WTC11 (cell line): ENCODE measurements around the gene CCNB3. TPM values are rescaled to one million over a fixed set of nuclear protein-coding genes. Genes with fewer than 3 reads are reported as not detected.

Experiments
- ATAC-seq: fragments of 200-7000 bp; cut with Tn5 transposase; 2 replicates; pipeline ENCODE4 v1.10.0; 2021; ENCODE audit warnings: mild to moderate bottlenecking, moderate library complexity
- CTCF ChIA-PET: fragments of 300-600 bp; sonication (Branson Sonifier 250); formaldehyde crosslinking; loops from one replicate; lab custom pipeline; 2021; ENCODE audit warnings: antibody characterized with exemption; lab: Charles Lee
- POLR2A ChIA-PET: fragments of 350-600 bp; sonication (Branson Sonifier 250); formaldehyde crosslinking; loops from one replicate; lab custom pipeline; 2021; ENCODE audit warnings: antibody characterized with exemption; lab: Charles Lee
- DNase-seq: peaks from one replicate; pipeline ENCODE4 v3.0.0; 2021; ENCODE audit warnings: low spot score
- H3K27ac Mint-ChIP-seq: 2 replicates; pipeline ENCODE4 v1.8.0; 2021; ENCODE audit warnings: mixed read lengths
- H3K27me3 Mint-ChIP-seq: 2 replicates; pipeline ENCODE4 v1.8.0; 2021; ENCODE audit warnings: low read depth, mild to moderate bottlenecking, moderate library complexity, mixed read lengths
- H3K36me3 Mint-ChIP-seq: 2 replicates; pipeline ENCODE4 v1.8.0; 2021; ENCODE audit warnings: mixed read lengths
- H3K4me1 Mint-ChIP-seq: 2 replicates; pipeline ENCODE4 v1.8.0; 2022; ENCODE audit warnings: mixed read lengths
- H3K4me3 Mint-ChIP-seq: 2 replicates; pipeline ENCODE4 v1.8.0; 2021; ENCODE audit warnings: mild to moderate bottlenecking, moderate library complexity, mixed read lengths
- H3K9me3 Mint-ChIP-seq: 2 replicates; pipeline ENCODE4 v1.8.0; 2021; ENCODE audit warnings: mixed read lengths
- AFF4 ChIP-seq: sonication (generic); formaldehyde crosslinking; IDR thresholded peaks from 2 replicates; pipeline ENCODE4 v1.8.1; 2023; ENCODE audit warnings: mild to moderate bottlenecking, missing genetic modification reagents, borderline replicate concordance
- ELF4 ChIP-seq: sonication (generic); formaldehyde crosslinking; IDR thresholded peaks from 2 replicates; pipeline ENCODE4 v1.8.1; 2022; ENCODE audit warnings: low read depth, mild to moderate bottlenecking, moderate library complexity, missing genetic modification reagents
- ESRRA ChIP-seq: sonication (generic); formaldehyde crosslinking; IDR thresholded peaks from 2 replicates; pipeline ENCODE4 v1.8.1; 2022; ENCODE audit warnings: mild to moderate bottlenecking, missing genetic modification reagents, borderline replicate concordance
- ETV6 ChIP-seq: sonication (generic); formaldehyde crosslinking; IDR thresholded peaks from 2 replicates; pipeline ENCODE4 v1.8.1; 2022; ENCODE audit warnings: mild to moderate bottlenecking, missing genetic modification reagents
- FOXK1 ChIP-seq: sonication (generic); formaldehyde crosslinking; IDR thresholded peaks from 2 replicates; pipeline ENCODE4 v1.8.0; 2022; ENCODE audit warnings: mild to moderate bottlenecking, moderate library complexity, missing genetic modification reagents
- GTF2I ChIP-seq: fragments of 250-450 bp; sonication (Bioruptor Pico); conservative IDR thresholded peaks from 2 replicates; pipeline ENCODE4 v1.4.0; 2021; ENCODE audit warnings: mild to moderate bottlenecking
- JAZF1 ChIP-seq: fragments of 250-450 bp; sonication (Bioruptor Pico); IDR thresholded peaks from 2 replicates; pipeline ENCODE4 v1.9.0; 2021; ENCODE audit warnings: moderate library complexity, mild to moderate bottlenecking, inconsistent platforms
- MXD4 ChIP-seq: fragments of 250-450 bp; sonication (Bioruptor Pico); IDR thresholded peaks from 2 replicates; pipeline ENCODE4 v1.8.0; 2021; ENCODE audit warnings: mild to moderate bottlenecking, moderate library complexity, borderline replicate concordance
- NR1H2 ChIP-seq: sonication (generic); formaldehyde crosslinking; IDR thresholded peaks from 2 replicates; pipeline ENCODE4 v1.9.0; 2021; ENCODE audit warnings: mild to moderate bottlenecking, moderate library complexity, missing genetic modification reagents
- PRDM15 ChIP-seq: sonication (generic); formaldehyde crosslinking; IDR thresholded peaks from 2 replicates; pipeline ENCODE4 v1.8.0; 2022; ENCODE audit warnings: missing genetic modification reagents
- SMAD4 ChIP-seq: sonication (generic); formaldehyde crosslinking; IDR thresholded peaks from 2 replicates; pipeline ENCODE4 v1.8.0; 2022; ENCODE audit warnings: mild to moderate bottlenecking, missing genetic modification reagents
- SOX15 ChIP-seq: fragments of 250-450 bp; sonication (Bioruptor Pico); IDR thresholded peaks from 2 replicates; pipeline ENCODE4 v1.9.0; 2021; ENCODE audit warnings: mild to moderate bottlenecking
- TEAD1 ChIP-seq: sonication (generic); formaldehyde crosslinking; IDR thresholded peaks from 2 replicates; pipeline ENCODE4 v1.8.0; 2022; ENCODE audit warnings: mild to moderate bottlenecking, missing genetic modification reagents
- TP53 ChIP-seq: sonication (generic); formaldehyde crosslinking; IDR thresholded peaks from 2 replicates; pipeline ENCODE4 v1.8.1; 2023; ENCODE audit warnings: mild to moderate bottlenecking, missing genetic modification reagents
- ZBTB21 ChIP-seq: sonication (generic); formaldehyde crosslinking; IDR thresholded peaks from 2 replicates; pipeline ENCODE4 v1.8.1; 2023; ENCODE audit warnings: mild to moderate bottlenecking, missing genetic modification reagents, borderline replicate concordance
- ZBTB43 ChIP-seq: sonication (generic); formaldehyde crosslinking; IDR thresholded peaks from 2 replicates; pipeline ENCODE4 v1.8.1; 2023; ENCODE audit warnings: mild to moderate bottlenecking, missing genetic modification reagents
- ZNF121 ChIP-seq: sonication (generic); formaldehyde crosslinking; IDR thresholded peaks from 2 replicates; pipeline ENCODE4 v1.8.0; 2023; ENCODE audit warnings: missing genetic modification reagents
- ZNF138 ChIP-seq: sonication (generic); formaldehyde crosslinking; conservative IDR thresholded peaks from 2 replicates; pipeline ENCODE4 v1.8.1; 2022; ENCODE audit warnings: mild to moderate bottlenecking, moderate library complexity, missing genetic modification reagents
- ZNF232 ChIP-seq: sonication (generic); formaldehyde crosslinking; IDR thresholded peaks from 2 replicates; pipeline ENCODE4 v1.8.0; 2022; ENCODE audit warnings: mild to moderate bottlenecking, missing genetic modification reagents
- total RNA-seq: library from RNA; stranded (reverse); gene quantifications from 3 replicates; pipeline ENCODE4 v1.2.3, GENCODE V29; 2021
- TF ChIP-seq, protein P1 (sequence below): fragments of 200-600 bp; IDR thresholded peaks from 2 replicates; pipeline ENCODE4 v1.8.0; 2022; ENCODE audit warnings: antibody characterized with exemption
- TF ChIP-seq, protein P2 (sequence below): fragments of 250-450 bp; sonication (Bioruptor Pico); IDR thresholded peaks from 2 replicates; pipeline ENCODE4 v1.9.0; 2021; ENCODE audit warnings: moderate library complexity, mild to moderate bottlenecking, inconsistent platforms, borderline replicate concordance

The CCNB3 gene
- total RNA-seq, 1 experiment from 2014 or later, result 0.13 TPM

- Mint-ChIP-seq H3K4me3 (no peak overlapping the region), H3K9me3 (no peaks in the 10 kb centered on the region), H3K27ac (no peak overlapping the region), H3K4me1 (peaks cover 26% of the 10 kb centered on the region), H3K36me3 (no peaks in the 10 kb centered on the region), H3K27me3 (peaks cover 5% of the 10 kb centered on the region; the same call in 1 of the 2 replicates)
- no peak for DNase-seq
- TF ChIP-seq AFF4 (CRISPR knock-in tag), result no peak
- TF ChIP-seq SOX15, result no peak
- TF ChIP-seq, protein P1, sequence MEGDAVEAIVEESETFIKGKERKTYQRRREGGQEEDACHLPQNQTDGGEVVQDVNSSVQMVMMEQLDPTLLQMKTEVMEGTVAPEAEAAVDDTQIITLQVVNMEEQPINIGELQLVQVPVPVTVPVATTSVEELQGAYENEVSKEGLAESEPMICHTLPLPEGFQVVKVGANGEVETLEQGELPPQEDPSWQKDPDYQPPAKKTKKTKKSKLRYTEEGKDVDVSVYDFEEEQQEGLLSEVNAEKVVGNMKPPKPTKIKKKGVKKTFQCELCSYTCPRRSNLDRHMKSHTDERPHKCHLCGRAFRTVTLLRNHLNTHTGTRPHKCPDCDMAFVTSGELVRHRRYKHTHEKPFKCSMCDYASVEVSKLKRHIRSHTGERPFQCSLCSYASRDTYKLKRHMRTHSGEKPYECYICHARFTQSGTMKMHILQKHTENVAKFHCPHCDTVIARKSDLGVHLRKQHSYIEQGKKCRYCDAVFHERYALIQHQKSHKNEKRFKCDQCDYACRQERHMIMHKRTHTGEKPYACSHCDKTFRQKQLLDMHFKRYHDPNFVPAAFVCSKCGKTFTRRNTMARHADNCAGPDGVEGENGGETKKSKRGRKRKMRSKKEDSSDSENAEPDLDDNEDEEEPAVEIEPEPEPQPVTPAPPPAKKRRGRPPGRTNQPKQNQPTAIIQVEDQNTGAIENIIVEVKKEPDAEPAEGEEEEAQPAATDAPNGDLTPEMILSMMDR, result no peak
- TF ChIP-seq ZNF232, result no peak
- TF ChIP-seq GTF2I (CRISPR knock-in tag), result no peak
- no peak for TF ChIP-seq TP53 (CRISPR knock-in tag)
- no peak for TF ChIP-seq FOXK1 (CRISPR knock-in tag)
- no peak for TF ChIP-seq ETV6
- TF ChIP-seq TEAD1 (CRISPR knock-in tag), result no peak
- CTCF ChIA-PET, result interaction anchor here (1.2 to 1.8 kb wide), 2 partner anchors 80 to 265 kb away, joined by 4 read pairs; no protein-coding TSS in a partner anchor
- ATAC-seq, result no peak; the same call in 1 of the 2 replicates
- POLR2A ChIA-PET, result no interaction called here
Observed at GRCh38 chrX:50180073-50180940, 24.3 kb upstream of the CCNB3 start.

DNA sequence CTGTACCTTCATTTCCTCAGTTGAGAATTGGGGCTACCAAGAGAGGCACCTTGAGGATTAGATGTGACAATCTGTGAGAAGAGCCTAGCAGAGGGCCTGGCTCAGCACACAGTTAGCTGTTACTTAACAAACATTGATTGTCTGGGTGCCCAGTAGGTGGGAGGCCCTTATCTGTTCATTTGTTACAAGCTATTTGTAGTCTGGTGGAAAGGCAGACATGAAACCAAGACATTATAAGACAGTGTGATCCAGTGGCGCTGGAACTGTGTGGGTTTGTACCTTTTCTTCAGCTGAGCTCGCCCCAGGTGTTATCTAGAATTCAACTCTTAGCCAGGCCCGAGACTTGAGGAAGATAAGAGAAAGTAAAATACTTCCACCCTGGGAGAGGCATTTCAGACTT lies 20.7 kb upstream of the CCNB3 start:
- ATAC-seq (no peak), DNase-seq (no peak)
- POLR2A ChIA-PET, result no interaction called here
- no peaks in the 10 kb centered on the region for H3K9me3 Mint-ChIP-seq
- no peak overlapping the region for H3K4me3 Mint-ChIP-seq
- H3K36me3 Mint-ChIP-seq, result no peaks in the 10 kb centered on the region
- H3K27ac Mint-ChIP-seq, result no peak overlapping the region
- peaks cover 35% of the 10 kb centered on the region for H3K4me1 Mint-ChIP-seq
- H3K27me3 Mint-ChIP-seq, result peaks cover 5% of the 10 kb centered on the region; the same call in 1 of the 2 replicates
- CTCF ChIA-PET, result interaction anchor here (1.4 kb wide), 1 partner anchor 83 kb away, joined by 6 read pairs; no protein-coding TSS in a partner anchor
- TF ChIP-seq ZNF138 (CRISPR knock-in tag) (no peak), ZBTB43 (CRISPR knock-in tag) (no peak), ELF4 (CRISPR knock-in tag) (no peak), ZNF121 (CRISPR knock-in tag) (no peak), NR1H2 (CRISPR knock-in tag) (no peak), TEAD1 (CRISPR knock-in tag) (no peak), JAZF1 (CRISPR knock-in tag) (no peak), PRDM15 (no peak), MXD4 (CRISPR knock-in tag) (no peak), ESRRA (CRISPR knock-in tag) (no peak), SMAD4 (CRISPR knock-in tag) (no peak), ZBTB21 (CRISPR knock-in tag) (no peak)
- TF ChIP-seq, protein P1, result no peak
- TF ChIP-seq, protein P2, sequence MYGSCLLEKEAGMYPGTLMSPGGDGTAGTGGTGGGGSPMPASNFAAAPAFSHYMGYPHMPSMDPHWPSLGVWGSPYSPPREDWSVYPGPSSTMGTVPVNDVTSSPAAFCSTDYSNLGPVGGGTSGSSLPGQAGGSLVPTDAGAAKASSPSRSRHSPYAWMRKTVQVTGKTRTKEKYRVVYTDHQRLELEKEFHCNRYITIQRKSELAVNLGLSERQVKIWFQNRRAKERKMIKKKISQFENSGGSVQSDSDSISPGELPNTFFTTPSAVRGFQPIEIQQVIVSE, result no peak
